Loucy (cell line): Measurements from ENCODE around the gene LRP3.

Source experiments
- H2AFZ ChIP-seq: fragments of 200-600 bp; sonication (generic); 2 replicates; pipeline ENCODE4 v1.6.0; 2016; ENCODE audit warnings: antibody characterized with exemption, mild to moderate bottlenecking, low read length, moderate library complexity
- H3F3A ChIP-seq: fragments of 200-600 bp; 2 replicates; pipeline ENCODE4 v1.6.0; 2016; ENCODE audit warnings: antibody characterized with exemption, low read depth, mild to moderate bottlenecking
- H3K27me3 ChIP-seq: fragments of 200-600 bp; sonication (generic); 2 replicates; pipeline ENCODE4 v1.6.1; 2014; ENCODE audit warnings: low read length, mild to moderate bottlenecking; ENCODE audit not compliant: insufficient read depth, poor library complexity, severe bottlenecking
- H3K36me3 ChIP-seq: fragments of 200-600 bp; sonication (generic); 2 replicates; pipeline ENCODE4 v1.6.1; 2016; ENCODE audit warnings: low read length; ENCODE audit not compliant: insufficient read depth
- H3K4me1 ChIP-seq: fragments of 200-600 bp; sonication (generic); 2 replicates; pipeline ENCODE4 v1.5.1; 2014; ENCODE audit warnings: low read length, mild to moderate bottlenecking; ENCODE audit not compliant: insufficient read depth, poor library complexity, severe bottlenecking
- H3K4me2 ChIP-seq: fragments of 200-600 bp; sonication (generic); 2 replicates; pipeline ENCODE4 v1.6.0; 2014; ENCODE audit warnings: antibody characterized with exemption, low read length, low read depth, mild to moderate bottlenecking; ENCODE audit not compliant: poor library complexity, severe bottlenecking
- H3K4me3 ChIP-seq: fragments of 200-600 bp; sonication (generic); 2 replicates; pipeline ENCODE4 v1.5.1; 2014; ENCODE audit warnings: low read length, mild to moderate bottlenecking, mixed read lengths; ENCODE audit not compliant: poor library complexity, severe bottlenecking
- H3K79me2 ChIP-seq: fragments of 200-600 bp; sonication (generic); 2 replicates; pipeline ENCODE4 v1.6.1; 2014; ENCODE audit warnings: low read length; ENCODE audit not compliant: insufficient read depth
- H3K9ac ChIP-seq: fragments of 200-600 bp; sonication (generic); 2 replicates; pipeline ENCODE4 v1.6.0; 2014; ENCODE audit warnings: mild to moderate bottlenecking, low read depth, low read length, moderate library complexity; ENCODE audit not compliant: poor library complexity, severe bottlenecking
- H3K9me2 ChIP-seq: fragments of 200-600 bp; sonication (generic); replicated peaks from 2 replicates; pipeline ENCODE4 v1.6.1; 2016; ENCODE audit warnings: low read depth, low read length, mixed read lengths
- H3K9me3 ChIP-seq: fragments of 200-600 bp; sonication (generic); 2 replicates; pipeline ENCODE4 v1.6.1; 2014; ENCODE audit warnings: mild to moderate bottlenecking, antibody characterized with exemption, low read length, low read depth; ENCODE audit not compliant: insufficient read depth
- H4K20me1 ChIP-seq: fragments of 200-600 bp; sonication (generic); 2 replicates; pipeline ENCODE4 v1.6.0; 2014; ENCODE audit warnings: antibody characterized with exemption, low read length, mild to moderate bottlenecking; ENCODE audit not compliant: insufficient read depth, poor library complexity, severe bottlenecking
- CTCF ChIP-seq: fragments of 200-600 bp; sonication (generic); conservative IDR thresholded peaks from 2 replicates; pipeline ENCODE4 v1.5.1; 2014; ENCODE audit warnings: mild to moderate bottlenecking, antibody characterized with exemption, low read length
- EZH2phosphoT487 ChIP-seq: fragments of 200-600 bp; IDR thresholded peaks from 2 replicates; pipeline ENCODE4 v1.6.1; 2018; ENCODE audit warnings: antibody characterized with exemption, mild to moderate bottlenecking, moderate library complexity, borderline replicate concordance

The LRP3 gene

GRCh38 chr19:33204136-33204973 is 10.2 kb downstream of the LRP3 start:
- no peak for TF ChIP-seq EZH2phosphoT487
- TF ChIP-seq CTCF: no peak
- H3K9me2 ChIP-seq: no peaks in the 10 kb centered on the region
- no peaks in the 10 kb centered on the region for H3K79me2 ChIP-seq
- no peak overlapping the region for H3K4me3 ChIP-seq
- H4K20me1 ChIP-seq: no peaks in the 10 kb centered on the region
- H3K27me3 ChIP-seq: no peaks in the 10 kb centered on the region
- H3K9me3 ChIP-seq: no peaks in the 10 kb centered on the region
- H3K4me2 ChIP-seq: no peak overlapping the region
- H2AFZ ChIP-seq: no peak overlapping the region
- no peaks in the 10 kb centered on the region for H3K36me3 ChIP-seq
- peaks cover 19% of the 10 kb centered on the region for H3K4me1 ChIP-seq
- H3F3A ChIP-seq: no peaks in the 10 kb centered on the region
- no peak overlapping the region for H3K9ac ChIP-seq

- Histone ChIP-seq H3K36me3 (no peaks in the 10 kb centered on the region), H3F3A (no peaks in the 10 kb centered on the region)
- TF ChIP-seq EZH2phosphoT487 (no peak), CTCF (no peak)
Measured at GRCh38 chr19:33205110-33205509, 11.0 kb downstream of the LRP3 start.

GRCh38 chr19:33205531-33206260 is 11.6 kb downstream of the LRP3 start:
- H3K27me3 ChIP-seq: no peaks in the 10 kb centered on the region
- H3K4me2 ChIP-seq: no peak overlapping the region
- no peaks in the 10 kb centered on the region for H3K9me2 ChIP-seq
- H3K36me3 ChIP-seq: no peaks in the 10 kb centered on the region
- H4K20me1 ChIP-seq: no peaks in the 10 kb centered on the region
- TF ChIP-seq EZH2phosphoT487: no peak
- TF ChIP-seq CTCF: no peak
- H3K9me3 ChIP-seq: no peaks in the 10 kb centered on the region
- no peaks in the 10 kb centered on the region for H3K79me2 ChIP-seq
- no peaks in the 10 kb centered on the region for H3F3A ChIP-seq
- H2AFZ ChIP-seq: no peak overlapping the region
- no peak overlapping the region for H3K4me3 ChIP-seq
- peaks cover 21% of the 10 kb centered on the region for H3K4me1 ChIP-seq
- no peak overlapping the region for H3K9ac ChIP-seq

More at GRCh38 chr19:33205110-33205509, 11.0 kb downstream of the LRP3 start:
- no peak overlapping the region for H3K4me3 ChIP-seq
- H3K9me3 ChIP-seq: no peaks in the 10 kb centered on the region
- no peaks in the 10 kb centered on the region for H3K27me3 ChIP-seq
- H3K4me1 ChIP-seq: peaks cover 21% of the 10 kb centered on the region
- no peak overlapping the region for H3K4me2 ChIP-seq
- H3K79me2 ChIP-seq: no peaks in the 10 kb centered on the region
- H3K9ac ChIP-seq: no peak overlapping the region
- no peaks in the 10 kb centered on the region for H4K20me1 ChIP-seq
- no peaks in the 10 kb centered on the region for H3K9me2 ChIP-seq
- no peak overlapping the region for H2AFZ ChIP-seq
